NCI-H345 treated with DMSO at 0.1 percent for 48 hours (cell line): ENCODE data around the gene OR5AC2.

Source experiments
- DNase-seq: peaks from one replicate; lab custom pipeline; 2025; ENCODE audit not compliant: unreplicated experiment; lab: John Stamatoyannopoulos, UW

The OR5AC2 gene, protein sequence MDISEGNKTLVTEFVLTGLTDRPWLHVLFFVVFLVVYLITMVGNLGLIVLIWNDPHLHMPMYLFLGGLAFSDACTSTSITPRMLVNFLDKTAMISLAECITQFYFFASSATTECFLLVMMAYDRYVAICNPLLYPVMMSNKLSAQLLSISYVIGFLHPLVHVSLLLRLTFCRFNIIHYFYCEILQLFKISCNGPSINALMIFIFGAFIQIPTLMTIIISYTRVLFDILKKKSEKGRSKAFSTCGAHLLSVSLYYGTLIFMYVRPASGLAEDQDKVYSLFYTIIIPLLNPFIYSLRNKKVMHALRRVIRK

DNA sequence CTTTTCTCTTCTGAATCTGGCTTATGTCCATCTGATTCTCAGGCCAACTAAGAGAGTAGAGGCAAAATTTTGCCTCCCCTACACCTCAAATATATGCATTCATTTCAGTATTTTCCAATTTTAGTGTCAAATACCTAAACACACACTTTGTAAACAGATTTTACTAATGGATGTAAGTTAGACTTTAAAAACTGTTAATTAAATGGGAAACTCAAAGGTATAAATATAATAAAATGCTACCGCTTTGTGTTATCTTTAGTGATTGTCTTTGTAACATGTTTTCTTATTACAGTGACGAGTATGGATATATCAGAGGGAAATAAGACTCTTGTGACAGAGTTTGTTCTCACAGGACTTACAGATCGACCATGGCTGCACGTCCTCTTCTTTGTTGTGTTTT, at the start of gene OR5AC2:
Gene OR5AC2 (plus strand): TSS at position 301 of the 400 bp plus-strand sequence. CDS start 0 bp downstream, at position 301.
- no peak for DNase-seq

DNA sequence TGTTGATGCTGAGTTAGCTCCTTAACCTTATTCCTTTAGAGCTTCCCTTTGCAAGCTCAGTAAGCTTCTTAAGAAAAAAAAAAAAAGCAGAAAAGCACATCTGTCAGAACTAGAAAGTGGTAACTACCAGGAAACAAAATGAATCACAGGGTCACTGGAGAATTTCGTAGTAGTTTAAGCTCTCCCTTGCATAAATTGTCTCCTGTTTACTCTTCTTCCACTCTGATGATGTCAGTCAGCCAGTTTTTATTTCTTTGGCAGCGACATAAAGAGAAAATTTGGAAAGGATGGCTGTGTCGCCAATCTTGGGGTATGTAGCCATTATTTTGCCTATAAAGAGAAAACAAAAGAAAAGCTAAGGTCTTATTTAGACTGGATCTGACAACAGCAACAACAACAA, 48.7 kb upstream of the OR5AC2 start:
- DNase-seq = no peak

DNA sequence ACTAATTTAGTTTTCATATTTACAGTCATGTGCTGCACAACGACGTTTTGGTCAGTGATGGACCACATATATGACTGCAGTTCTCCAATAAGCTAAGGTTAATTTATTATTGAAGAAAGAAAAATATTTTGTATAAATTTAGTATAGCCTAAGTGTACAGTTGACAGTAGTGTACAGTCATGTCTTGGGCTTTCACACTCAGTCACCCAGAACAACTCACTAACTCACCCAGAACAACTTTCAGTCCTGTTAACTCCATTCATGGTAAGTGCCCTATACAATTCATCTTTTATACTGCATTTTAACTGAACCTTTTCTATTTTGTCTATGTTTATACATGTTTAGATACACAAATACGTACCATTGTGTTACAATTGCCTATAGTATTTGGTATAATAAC, 48.1 kb upstream of the OR5AC2 start:
- DNase-seq = no peak

DNA sequence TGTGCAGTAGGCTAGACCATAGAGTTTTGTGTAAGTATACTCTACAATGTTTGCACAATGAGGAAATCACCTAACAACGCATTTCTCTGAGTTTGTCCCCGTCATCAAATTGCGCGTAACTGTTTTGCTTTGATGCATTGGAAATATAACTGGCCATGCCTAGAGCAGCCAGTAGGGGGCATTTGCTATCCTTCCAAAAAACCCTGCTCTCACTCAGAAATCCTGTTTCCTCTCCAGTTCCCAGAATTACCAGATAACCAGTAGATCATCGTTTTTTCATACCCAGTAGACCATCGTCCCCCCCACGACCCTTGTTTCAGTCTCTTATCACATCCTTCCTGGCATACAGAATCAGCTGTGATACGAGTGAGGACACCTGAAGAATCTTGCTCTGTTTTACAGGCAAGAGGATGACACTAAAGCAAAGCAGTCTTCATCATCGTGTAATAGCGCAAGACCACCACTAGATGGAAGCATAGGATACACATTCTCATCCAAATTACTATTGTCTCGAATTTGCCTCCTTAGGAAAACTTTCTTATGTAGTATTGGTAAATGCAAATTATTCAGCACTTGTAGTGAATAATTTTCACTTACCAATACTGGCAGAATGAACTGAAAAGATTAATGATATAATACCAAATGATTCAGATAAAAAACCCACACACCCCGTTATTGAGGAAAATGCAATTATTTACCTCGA, 47.5 kb upstream of the OR5AC2 start:
- DNase-seq = peak; percentile 72

DNA sequence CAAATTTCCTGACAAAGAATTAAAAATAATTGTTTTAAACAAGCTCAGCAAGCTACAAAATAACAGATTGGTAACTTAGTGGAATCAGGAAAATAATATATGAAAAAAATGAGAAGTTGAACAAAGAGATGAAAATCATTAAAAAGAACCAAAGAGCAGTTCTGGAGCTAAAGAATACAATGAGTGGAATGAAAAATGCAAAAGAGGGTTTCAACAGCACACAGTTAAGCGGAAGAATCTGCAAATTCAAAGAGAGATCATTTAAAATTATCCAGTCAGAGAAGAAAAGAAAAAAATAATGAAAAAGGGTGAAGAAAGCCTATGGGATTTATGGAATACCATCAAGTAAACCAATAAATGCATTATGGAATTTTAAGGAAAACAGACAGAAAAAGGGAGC, 45.6 kb upstream of the OR5AC2 start:
- DNase-seq = no peak

DNA sequence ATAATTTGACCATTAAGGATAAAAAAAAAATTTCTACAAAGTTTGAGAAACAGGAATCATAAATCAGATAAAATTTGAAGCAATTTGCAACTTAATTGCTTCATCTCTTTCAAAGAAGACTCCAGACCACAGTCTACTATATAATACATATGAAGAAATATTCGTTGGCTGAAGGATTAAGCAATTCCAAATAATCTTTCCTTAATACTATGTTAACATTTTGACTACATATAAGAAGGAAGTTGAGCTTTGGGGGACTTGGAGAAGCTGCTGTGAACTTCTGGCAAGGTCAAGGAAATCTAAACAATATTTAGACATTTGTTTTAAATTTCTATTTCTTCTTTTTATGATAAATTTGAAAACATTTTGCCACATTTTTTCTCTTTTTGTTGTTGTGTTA, 38.4 kb upstream of the OR5AC2 start:
- DNase-seq = no peak

DNA sequence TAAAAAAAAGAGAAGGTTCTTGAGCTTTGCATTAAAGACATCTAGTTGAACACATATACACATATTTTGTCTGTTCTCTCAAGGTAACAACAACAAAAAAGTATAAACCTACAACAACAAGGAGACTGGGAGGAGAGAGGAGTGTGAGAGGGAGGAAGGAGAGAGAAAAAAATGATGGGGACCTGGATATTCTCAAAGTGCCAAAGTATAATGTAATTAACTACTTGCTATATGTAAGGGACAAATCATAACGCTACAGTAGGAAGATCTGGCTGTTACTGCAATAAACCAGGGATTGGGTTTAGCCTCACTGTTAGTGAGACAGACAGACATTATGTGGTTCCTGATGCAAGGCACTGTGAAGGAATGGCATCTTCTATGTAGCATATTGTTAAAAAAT, 37.7 kb upstream of the OR5AC2 start:
- no peak for DNase-seq

DNA sequence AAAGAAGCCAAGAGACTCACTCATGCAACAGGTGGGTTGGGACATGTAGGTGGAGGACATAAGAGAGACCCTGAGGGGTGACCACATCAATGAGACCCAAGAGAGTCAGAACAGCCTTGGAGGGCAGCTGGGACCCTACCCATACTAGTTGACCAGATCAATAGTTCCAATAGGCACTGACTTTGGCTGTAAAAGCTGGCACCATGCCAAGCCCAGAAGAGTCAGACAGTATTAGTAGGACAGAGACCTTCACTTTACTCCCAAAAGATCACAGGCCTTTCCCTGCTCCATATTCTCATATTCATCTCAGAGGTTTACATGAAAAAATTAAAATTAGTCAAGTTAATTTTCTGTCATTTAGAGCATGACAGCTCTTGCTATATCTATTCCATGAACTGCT, 30.9 kb upstream of the OR5AC2 start:
- no peak for DNase-seq

DNA sequence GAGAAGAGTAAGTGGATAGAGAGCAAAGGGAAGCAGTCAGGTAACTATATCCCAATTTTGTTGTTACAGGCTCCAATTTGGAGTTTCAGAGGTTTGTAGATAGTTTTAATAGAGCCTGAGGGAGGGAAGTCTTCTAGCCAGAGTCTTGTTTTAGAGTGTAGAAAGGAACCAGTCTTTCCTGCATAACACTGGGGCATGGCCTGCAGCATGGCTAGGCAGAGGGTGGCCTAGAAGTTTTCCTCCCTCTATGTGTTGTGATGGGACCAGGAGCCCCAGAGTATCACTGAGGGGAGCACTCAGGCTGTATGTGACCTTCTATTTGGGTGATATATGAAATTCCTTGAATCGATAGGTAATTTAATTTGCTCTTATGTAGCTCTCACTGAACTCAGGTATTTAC, 29.3 kb upstream of the OR5AC2 start:
- no peak for DNase-seq

DNA sequence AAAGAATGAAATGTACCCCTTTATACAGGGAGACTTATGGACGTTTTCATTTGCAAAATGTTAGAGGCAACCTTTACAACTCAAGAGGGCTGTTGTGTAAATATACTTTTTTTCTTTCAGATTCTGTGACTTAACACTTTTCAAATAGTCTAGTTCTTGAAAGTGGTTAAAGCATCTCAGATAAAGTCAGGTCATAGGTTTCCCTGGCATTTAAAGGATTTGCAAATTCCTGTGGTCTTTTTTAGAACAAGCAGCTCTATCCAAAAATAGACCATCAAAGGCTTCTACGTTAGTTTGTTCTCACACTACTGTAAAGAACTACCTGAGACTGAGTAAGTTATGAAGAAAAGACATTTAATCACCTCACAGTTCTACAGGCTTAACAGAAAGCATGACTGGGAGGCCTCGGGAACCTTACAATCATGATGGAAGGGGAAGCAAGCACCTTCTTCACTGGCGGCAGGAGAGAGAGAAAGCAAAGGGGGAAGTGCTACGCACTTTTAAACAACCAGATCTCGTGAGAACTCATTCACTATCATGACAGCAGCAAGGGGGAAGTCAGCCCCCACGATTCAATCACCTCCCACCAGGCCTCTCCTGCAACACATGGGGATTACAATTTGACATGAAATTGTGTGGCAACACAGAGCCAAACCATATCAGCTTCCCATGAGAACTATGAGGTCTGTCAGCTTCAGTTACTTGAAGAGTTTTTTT, 28.6 kb upstream of the OR5AC2 start:
- no peak for DNase-seq

DNA sequence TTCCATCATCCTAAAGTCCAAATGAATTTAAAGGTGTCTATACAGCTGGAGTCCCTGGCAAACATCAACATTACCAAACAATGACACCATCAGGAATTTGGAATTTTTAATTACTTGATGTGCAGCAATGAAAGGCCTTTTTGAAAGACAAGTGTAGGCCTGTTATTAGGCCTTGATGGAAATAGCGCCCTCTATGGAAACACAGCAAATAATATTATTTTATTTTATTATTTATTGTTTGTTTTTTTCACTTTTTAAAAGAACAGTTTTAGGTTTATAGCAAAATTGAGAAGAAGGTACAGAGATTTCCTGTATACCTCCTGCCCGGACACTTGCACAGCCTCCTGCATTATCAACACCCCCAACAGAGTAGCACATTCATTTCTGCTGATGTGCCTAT, 18.1 kb upstream of the OR5AC2 start:
- no peak for DNase-seq

DNA sequence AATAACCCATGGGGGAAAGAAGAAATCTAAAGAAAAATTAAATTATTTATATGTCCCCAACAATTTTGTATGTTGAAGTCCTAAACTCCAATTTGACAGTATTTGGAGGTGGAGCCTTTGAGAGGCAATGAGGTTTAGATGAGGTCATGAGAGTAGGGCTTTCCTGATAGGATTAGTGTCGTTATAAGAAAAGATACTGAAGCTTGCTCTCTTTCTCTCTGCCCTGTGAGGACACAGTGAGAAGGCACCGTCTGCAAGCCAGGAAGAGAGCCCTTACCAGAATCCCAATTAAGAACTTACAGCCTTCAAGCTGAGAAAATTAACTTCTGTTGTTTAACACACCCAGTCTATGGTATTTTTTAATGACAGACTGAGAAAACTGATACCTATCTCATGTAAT, 16.1 kb upstream of the OR5AC2 start:
- no peak for DNase-seq

DNA sequence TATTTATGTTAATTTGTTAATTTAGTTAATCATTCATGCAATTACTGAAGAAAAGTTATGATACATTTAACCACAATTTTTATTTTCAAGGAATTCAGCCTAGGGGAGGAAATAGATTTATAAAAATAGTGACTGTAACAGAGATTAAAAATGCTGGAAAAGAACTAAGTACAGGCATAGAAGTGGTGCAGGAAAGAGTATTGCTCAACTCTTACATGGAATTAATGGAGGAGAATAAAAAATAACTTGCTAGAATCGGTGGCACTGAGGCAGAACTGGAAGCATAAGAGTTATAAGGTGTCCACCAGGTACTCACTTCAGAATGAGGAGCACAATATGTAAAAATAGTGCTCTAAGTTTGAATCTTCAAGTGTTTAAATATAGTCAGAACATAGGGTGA, 13.5 kb upstream of the OR5AC2 start:
- no peak for DNase-seq

DNA sequence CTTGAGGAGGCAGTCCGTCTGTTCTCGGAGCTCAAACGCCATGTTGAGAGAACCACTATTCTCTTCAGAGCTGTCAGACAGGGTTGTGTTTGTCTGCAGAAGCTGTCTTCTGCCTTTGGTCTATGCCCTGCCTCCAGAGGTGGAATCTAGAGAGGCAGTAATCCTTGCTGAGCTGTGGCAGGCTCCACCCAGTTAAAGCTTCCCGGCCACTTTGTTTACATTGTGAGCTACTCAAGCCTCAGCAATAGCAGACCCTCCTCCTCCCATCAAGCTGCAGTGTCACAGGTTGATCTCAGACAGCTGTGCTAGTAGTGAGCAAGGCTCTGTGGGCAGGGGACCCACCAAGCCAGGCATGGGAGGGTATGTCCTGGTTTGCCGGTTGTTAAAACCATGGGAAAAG, 8.9 kb downstream of the OR5AC2 start:
- no peak for DNase-seq

DNA sequence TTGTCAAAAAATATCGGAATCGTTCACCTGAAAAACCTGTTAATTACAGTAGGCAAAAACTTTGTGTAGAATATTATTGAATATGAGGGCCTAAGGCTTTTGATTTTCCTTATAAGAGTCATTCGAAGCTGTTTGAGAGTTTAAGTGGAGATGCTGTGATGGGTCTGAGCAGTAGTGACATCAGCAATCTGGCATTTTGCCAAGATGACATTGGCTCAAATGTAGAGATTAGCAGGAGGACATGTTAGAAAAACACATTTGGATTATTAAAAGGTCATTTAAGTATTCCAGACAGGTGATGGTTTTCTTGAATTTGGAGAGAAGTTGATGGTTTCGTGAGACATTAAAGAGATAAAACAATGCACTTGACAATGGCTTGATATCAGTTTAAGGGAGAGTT, 12.9 kb downstream of the OR5AC2 start:
- DNase-seq = no peak

DNA sequence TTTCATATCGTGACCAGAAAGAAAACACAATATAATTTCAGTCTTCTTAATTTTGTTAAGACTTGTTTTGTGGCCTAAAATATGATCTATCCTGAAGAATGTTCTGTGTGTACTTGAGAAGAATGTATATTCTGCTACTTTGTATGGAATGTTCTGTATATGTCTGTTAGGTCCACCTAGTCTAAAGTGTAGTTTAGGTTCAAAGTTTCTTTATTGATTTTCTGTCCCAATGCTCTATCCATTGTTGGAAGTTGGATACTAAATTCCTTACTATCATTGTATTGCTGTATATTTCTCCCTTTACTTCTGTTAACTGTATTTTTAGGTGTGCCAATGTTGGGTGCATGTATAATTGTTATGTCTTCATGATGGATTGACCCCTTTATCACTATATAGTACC, 21.2 kb downstream of the OR5AC2 start:
- DNase-seq = no peak

DNA sequence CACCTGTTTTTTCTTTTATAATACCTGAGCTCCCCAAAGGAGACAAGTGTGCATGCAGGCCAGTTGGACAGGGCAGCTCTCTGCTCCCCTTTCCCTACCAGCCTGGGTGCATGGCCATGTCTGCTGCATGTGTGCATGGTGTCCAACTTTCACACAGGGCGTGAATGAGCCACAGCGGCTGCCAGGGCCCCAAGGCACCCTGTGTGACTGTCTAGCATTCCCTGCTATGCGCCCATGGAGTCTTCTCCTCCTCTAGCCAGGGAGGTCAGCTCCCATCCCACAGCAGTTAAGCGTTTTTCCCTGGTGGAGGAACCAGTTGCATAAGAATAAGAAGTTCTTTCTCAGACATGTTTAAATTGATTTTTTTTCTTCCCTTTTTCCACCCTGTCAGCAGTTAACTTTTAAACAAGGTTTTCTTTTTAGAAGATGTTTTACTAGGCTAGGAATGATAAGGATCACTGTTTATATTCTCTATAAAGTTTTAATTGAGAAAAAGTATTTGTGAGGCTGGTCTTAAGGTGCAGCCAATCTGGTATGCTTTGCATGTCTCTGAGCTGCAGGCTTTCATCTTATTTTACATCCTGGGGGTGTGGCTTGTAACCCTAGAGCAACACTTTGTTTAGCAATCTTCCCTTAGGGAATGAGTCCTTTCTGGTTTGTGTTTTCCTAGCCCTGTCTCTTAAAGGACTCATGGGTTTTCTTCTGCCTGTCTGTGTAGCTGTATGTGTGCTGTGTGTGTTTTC, 23.0 kb downstream of the OR5AC2 start:
- DNase-seq = no peak

DNA sequence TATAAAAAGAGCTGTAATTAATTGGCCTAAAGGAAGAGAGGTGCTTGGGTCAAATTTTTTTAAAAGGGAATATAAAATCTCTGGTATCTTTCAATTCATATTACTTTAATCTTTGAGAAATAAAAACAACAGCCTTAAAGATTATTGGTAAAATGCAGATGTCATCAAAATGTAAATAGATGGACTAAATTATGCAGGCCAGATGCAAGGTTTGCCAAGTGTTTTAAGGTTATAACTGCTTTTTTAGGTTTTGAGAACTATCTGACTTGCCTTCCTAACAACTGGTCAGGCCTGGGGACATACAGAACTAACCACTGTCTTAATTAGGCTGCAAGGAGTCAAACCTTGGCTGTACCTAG, 23.6 kb downstream of the OR5AC2 start:
- no peak for DNase-seq

DNA sequence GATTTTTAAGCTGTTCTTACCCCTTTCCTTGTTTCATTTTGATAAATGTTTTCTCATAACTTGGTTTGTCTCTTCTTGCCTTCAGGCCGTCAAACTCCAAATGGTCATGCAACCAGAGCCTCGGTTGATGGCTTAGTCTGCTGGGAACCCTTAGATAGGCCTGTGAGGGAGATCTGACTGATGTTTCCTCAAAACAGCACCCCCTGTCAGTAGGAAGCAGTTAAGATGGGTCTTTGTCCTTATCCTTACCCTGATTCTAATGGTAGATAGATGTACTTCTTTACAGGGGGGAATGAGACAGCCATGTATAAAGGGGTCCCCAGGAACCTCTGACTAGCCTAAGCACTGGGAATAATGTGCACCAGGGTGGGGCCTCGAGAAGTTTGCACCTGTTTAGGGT, 27.3 kb downstream of the OR5AC2 start:
- DNase-seq = no peak

DNA sequence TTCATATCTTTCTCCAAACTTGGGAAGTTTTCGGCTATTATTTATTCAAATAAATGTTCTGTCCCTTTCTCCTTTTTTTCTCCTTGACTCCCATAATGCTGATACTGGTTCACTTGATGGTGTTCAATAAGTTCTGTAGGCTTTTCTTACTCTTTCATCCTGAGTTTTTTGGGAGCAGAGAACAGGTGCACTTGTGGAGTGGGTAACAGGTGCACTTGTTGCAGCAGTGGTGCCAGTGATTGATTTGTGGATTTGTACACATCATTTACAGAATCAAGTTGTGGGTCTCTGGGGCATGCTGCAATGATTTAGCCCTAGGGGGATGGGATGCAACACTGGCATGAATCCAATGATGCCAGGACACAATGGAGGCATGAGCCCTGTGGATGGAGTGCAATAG, 28.7 kb downstream of the OR5AC2 start:
- no peak for DNase-seq

DNA sequence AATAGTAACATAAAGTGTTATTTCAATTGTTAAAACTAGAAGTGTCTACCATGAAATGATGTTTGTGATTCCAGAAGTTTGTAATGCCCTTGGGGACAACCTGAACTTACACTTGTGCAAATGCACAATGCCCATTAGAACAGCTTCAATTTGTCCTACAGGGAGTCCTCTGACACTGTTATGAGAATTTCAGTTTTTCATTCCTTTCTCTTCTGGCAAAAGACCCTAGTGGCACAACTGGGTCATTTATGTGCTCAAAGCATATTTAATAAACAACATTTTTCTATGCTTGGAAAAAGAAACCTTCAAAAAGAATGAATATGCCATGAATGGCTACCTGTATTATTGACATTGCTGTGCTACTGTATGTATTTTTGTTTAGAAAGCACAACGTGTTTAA, 43.4 kb downstream of the OR5AC2 start, which contains the start of gene OR5H1:
Gene OR5H1 (plus strand): TSS at position 301 of the 400 bp plus-strand sequence. CDS start 1,977 bp downstream, outside the sequence.
- DNase-seq = no peak
